Measurements from ENCODE around the gene CABLES2.

The CABLES2 gene

DNA sequence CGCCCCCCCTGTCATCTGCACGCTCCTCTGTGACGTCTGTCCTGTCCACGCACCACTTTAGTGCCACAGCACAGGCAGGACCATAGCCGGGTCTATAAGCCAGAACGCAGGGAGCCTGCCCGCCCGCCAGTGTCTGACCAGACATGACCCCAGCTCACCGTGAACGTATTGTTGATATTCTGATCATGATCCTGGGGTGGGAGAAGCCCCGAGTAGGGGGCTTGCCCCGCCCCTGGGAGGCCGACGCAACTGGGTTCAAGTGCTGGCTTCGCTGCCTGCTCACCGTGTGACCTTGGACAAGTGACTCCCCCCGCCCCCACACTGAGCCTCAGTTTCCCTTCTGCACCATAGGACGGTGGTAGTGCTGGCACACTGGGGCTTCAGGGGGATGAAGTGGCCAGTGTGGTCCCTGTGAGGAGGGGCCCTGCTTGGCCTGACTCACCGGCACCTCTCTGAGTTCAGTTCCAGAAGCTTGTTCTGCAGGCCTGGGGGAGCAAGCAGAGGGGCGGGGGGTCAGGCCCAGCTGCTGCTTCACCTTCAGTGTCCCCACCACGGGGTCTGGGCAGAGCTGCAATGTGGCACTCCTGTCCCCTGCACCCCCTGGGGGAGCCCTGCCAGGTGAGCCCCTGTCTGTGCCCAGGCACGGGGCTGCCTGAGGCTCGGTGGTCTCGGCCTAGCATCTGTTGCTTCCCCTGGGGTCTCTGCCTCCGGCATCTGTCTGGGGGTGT is 11.1 kb upstream of the CABLES2 start:
- DNase-seq (ENCODE audit: low read depth), result no peak

DNA sequence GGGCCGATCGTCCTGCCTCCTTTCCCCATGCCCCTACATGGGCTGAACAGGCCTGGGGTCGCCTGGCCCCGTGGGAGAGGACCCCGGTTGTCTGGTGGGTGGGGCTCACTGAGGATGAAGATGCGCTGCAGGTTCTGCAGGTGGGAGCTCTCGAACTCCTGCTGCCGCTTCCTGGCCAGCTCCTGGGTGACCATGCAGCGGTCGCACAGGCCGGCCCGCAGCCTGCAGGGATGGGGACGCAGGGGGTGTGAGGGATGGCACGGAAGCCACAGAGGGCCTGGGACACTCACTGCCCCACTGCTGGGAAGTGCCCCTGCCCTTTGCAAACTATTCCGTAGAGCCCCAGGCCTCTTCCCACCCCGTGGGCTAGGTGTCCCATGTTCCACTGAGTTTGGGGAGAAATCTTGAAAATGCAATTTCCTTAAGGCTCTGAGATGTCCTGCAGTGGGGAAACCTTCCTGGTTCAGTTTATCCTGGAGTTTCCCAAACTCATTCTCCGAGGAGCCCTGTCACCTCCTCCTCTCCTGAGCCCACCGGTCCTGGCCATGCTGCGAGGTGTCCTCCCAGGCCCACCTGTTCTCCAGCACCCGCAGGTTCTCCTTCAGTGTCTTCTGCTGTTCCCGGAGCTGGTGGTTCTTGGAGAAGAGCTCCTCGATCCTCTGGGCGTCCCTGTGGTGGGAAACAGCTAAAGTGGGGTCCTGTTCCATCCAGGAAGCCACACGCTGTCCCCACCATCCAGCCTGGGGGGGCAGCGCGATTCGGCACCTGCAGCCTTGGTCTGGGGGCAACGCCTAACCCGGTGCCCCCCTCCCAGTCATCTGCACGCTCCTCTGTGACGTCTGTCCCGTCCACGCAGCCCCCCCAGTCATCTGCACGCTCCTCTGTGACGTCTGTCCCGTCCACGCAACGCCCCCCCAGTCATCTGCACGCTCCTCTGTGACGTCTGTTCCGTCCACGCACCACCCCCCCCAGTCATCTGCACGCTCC is 9.9 kb upstream of the CABLES2 start:
- DNase-seq (ENCODE audit: low read depth), result no peak

DNA sequence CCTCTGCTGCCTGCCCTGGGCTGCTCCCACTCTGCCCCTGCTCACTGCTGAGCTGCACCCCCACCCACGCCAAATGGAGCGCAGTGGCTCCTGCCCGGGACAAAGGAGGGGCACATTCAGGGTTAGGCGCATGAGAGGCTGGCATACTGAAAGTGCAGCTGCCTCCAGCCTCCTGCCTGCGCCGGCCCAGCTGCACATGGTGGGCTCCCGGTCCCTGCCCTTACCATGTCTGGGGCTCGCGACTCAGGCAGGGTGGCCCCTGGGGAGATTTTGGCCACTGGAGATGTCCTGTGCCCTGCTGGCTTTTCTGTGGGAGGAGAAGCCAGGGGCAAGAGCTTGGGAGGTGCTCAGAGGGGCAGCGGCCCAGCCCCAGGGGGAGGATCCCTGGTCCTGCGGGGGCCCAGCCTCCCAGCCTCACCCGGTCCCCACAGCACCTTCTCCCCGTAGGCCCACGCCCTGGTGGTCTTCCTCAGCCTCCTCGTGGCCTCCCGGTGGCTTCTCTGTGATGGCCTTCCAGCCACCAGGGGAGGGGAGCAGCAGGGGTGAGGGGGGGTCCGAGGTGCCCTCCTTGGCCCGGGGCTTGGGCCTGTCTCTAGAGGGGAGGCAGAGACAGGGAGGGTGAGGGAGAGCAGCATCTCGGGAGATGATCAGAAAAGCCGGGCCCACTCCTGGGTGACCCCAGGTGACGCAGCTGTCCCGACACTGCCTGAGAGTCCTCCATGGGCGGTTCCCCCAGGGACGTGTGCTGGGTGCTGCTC is 8.4 kb upstream of the CABLES2 start:
- DNase-seq (ENCODE audit: low read depth), result no peak

DNA sequence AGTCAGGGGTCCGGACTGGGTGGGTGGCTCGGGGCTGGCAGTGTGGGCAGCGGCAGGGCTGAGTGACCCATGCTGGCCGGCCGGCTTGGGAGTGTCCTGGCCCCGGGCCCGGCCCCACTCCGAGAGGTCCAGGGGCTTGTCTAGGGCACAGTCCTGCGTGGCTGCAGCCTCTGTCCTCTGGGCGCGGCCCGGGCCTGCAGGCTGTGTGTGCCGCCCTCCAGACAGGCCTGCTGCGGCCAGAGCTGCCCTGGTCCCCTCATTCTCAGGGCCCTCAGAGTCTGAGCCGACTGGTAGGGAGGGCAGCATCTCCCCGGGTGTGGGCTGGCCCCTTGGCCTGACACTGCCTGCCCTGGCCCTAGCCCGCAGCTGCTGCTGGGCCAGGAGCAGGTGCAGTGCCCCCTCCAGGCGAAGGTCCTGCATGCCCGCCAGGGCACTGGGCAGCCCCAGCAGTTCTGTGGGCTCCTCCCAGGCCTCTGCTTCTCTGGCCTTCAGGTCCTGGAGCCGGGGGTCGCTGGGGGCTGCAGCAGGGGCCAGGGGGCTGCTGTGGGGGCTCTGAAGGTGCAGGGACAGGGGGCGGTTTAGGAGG is 6.9 kb upstream of the CABLES2 start:
- no peak for DNase-seq (ENCODE audit: low read depth)

DNA sequence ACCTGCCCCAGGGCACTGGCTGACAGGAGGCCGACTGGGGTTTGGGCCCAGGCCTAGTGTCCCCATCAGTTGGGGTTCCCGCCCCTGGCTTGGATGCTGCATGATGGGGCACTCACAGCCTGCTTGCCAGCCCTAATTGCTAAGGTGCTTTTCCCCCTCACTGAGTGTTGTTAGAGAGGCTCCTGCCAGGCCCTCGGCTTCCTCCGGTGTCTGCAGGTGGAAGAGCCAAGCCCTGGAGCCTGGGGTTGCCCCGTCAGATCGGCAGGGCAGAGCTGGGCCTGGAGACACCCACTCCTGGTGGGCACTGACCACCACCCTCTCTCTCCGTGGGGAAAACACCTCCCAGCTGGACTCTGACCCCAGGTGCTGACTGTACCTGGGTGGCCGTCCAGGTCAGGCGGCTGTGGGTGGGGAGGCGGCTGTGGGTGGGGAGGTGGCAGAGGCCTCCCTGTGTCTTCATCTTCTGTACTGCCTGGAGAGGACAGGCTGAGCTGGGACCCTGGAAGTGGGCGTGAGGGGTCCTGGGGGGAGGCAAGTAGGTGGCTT is 6.0 kb upstream of the CABLES2 start:
- no peak for DNase-seq (ENCODE audit: low read depth)

DNA sequence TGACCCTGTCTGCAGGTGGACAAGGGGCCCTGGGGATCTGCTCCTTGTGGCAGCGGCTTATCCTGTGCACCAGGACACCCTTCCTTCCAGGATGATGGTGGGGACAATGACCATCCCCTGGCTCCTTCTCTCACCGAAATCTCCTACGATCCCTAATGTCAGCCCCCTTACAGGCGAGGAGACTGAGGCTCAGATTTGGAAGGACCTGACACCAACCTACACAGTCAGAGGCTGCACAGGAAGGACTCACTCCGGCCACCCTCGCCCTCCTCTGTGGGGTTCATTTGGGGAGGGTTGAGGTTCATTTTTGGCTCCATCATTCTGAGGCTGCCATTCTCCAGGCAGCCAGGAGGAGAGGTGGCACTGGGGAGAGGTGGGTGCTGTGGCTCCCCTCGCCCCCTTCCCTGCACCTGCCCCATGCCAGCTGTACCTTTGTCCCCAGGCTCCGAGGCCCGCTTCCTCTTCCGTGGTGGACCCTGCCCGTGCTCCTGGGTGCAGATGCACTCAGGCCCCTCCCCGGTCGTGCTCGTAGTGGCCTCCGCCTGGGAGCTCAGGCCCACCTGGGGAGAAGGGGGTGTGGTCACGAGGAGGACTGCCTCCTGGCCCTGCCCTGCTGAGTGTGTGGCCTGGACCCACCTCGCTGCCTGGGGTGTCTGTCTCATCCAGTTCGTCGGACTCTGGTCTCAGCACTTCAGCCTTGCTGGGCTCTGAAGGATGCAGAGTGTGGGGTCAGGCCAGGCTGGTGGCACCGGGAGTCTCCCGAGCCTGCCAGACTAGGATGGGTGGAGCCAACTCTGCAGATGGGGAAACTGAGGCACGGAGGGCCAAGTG is 5.3 kb upstream of the CABLES2 start:
- no peak for DNase-seq (ENCODE audit: low read depth)

DNA sequence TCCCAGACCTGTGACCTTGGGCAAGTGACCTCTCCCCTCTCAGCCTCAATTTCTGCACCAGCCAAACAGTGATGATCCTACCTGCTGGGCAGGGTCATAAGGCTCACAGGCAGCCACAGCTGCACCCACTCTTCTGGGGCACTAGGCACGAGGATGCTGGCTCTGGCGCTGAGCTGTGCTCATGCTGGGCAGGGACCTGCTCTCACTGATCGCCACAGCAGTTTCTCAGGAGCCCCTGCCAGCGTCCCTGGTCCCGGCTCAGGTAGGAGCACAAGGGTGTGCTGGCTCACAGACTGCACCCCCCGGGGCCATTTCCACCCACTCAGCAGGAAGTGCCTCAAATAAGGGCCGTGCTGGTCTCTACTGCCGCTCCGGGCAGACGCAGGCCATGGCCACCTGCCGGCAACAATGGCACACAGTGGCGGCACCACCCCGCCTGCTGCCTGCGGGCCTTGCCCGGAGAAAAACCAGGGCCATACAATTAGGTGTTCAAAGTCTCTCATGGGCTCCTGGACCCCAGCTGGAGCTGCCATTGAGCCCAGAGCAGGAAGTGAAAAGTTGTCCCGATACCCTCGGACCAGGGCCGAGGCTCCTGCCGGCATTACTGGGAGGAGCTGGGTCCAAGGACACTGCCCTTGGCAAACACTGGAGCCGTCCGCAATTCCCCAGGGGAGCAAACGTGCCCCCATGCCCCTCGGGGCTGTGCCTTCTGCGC is 4.6 kb upstream of the CABLES2 start:
- DNase-seq (ENCODE audit: low read depth), result no peak

DNA sequence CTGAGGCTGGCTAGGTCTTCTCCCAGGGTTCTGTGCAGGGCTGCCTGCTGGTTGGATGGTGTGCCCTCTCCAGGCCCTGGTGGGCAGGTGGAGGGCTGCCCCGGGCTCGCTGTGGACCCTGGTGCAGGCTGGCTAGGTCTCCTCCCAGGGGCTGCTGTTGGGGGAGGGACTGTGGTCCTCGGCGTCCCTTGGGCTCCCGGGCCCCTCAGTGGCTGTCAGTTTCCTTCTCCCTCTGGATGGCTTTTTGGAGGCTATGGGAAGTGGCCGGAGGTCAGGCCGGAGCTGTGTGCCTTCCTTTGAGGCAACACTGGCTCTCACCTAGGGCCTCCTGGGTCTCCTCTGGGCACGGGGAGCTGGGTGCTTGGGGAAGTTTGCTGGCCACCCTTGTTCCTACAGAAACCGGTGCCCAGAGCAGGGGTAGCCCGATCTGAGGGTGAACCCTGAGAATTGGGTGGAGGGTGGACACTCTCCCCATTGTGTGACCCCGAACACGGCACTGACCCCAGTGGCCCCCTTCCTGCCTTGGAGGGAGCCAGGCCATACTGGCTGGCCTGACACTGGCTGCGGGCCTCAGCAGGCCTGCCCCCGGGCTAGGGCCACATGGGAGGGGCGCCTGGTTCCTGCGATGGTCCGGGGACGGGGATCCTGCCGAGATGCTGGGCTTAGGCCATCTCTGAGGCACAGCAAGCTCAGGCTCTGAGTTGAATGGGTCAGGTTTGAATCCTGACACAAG is 3.8 kb upstream of the CABLES2 start:
- DNase-seq (ENCODE audit: low read depth), result no peak

DNA sequence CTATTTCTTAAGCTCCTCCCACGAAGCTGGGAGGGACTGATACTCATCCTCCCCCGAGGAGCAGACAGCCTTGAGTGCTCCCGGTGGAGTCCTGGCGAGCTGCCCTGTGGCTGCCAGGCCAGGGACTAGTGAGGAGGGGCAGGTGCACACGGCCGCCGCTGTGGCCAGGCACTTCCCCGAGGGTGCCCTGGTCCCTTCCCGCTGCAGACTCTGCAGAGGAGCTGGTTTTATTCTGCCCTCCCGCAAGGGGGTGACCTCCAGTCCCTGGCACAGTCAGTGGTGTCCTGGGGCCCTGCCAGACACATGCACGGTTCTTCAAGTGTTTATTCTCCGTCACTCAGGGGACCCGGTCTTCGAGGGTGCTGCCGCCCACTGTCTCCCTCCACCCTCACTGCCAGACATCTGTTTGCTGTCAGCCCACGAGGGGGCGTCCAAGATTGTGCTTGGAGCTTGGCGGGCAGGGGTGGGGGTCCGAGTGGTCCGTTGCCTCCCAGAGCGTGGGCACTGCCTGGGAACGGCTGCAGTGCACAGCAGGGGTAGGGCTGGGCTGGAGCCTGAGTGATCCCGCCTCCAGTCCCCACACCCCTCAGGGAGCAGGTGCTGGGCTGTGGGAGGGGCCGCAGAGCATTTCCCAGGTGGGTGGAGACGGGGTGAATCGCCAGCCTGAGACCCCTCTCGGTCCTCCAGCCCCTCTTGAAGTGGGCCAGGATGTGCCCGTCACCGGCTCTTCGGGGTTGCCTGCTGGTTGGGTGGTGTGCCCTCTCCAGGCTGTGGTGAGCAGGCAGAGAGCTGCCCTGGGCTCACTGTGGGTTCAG is 3.1 kb upstream of the CABLES2 start:
- no peak for DNase-seq (ENCODE audit: low read depth)

DNA sequence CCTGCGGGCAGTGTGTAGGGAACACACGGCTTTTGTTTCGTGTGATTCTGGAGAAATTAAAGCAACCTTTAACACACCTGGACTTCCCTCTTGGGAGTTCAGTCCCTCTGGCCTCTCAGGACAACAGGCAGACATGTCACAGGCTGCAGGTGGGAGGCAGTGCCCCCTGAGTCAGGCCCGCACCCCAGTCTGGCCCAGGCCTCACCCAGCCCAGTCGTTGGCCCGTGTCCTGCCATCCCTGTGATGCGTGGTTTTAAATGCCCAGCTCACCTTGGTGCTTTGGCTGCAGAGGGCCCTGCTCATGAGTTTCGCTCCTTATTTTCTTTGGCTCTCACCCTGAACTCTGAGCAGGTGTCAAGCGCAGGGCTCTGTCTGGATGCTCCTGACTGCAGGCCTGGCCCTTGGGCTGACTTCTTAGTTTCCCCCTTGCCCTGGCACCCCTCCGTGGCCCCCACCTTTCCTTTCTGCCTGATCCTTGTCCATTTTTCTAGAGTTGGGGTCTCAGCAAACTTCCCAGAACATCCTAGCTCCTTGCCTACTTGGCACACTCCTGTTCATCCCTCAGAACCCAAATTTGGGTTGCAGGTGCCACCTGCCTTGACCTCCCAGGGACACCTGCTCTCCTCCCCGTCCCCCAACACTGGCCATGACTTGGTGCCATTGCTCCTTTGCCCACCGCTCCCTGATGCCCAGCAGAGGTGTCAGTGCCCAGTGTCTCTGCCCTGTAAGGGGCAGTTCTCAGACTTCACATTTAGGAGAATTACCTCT is 2.2 kb upstream of the CABLES2 start:
- DNase-seq (ENCODE audit: low read depth), result no peak

DNA sequence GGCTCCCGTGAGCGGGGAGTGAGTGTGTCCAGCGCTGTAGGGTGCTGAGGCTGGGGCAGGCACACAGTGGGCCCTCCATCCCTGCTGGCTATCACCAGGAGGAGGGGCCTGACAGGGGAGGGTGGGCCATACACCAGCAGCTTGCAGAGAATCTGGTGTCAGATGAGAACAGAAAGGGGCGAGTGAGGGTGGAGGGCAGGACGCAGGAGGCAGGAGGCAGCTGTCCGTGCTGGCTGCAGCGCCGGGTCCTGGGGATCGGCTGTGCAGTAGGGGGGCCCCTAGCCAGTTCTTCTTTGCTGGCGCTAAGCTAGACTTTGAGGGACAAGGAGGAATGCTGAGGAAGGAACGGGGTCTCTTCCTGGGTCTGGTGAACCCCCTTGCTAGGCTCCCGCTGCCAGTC is 1.6 kb upstream of the CABLES2 start:
- no peak for DNase-seq (ENCODE audit: low read depth)

DNA sequence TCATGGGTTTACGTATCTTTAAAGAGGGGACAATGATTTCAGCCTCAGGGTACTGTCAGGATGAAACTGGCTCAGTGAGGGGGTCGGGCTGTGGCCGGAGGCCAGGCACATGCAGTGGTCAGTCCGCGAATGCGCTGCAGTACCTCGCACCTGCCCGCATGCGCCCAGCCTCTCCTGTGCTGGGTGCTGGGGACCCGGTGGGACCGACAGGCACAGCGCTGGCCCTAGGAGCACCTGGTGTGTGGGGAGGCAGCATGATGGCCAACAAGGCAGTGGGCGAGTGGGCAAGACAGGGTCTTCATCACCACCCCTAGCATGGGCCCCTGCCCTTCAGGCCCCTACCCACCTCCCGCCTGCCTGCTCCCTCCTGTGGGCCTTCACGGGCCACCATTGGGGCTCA is 970 bp upstream of the CABLES2 start:
- no peak for DNase-seq (ENCODE audit: low read depth)

DNA sequence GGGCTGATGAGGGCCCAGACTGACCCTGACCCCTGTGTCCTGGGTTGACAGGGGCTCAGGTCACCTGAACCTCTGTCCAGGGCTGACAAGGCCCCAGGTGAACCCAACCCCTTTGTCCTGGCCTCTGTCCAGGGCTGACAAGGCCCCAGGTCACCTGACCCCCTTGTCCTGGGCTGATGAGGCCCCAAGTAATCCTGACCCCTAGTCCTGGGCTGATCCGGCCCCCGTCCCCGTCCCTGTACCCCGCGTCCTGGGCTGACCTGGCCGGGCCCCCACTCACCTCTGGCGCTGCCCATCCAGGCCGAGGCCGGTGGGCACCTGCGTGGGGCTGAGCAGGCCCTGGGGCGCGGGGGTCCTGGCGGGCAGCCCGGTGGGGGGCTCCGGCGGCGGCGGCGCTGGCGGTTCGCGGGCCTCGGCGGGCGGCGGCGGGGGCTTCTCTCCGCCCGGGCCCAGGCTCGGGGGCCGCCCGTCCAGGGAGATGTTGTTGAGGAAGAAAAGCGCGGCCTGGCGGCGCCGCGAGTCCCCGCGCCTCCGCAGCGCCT is 379 bp downstream of the CABLES2 start:
- DNase-seq (ENCODE audit: low read depth), result no peak

DNA sequence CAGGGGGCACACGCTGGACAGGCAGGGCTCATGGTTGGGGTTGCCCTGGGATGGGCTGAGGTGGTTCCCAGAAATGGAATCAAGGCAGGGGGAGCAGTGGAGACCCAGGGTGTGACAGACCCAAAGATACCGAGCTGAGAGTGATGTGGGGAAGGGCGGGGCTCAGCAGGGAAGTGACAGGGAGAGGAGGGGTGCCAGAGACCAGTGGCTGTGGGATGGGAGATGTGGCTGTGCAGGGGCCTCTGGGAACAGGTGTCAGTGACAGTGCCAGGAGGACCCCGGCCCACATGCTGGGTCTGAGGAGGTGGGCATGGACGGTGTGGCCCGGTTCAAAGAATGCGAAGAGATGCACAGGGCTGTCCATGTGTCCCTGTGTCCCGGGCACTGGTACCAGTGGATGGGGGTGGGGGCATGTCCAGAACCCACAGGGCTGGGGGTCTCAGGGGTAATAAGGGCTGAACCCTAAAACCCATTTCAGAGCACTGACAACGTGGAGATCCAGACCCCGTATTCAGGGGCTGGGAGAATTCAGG is 1.0 kb downstream of the CABLES2 start:
- DNase-seq (ENCODE audit: low read depth), result no peak

DNA sequence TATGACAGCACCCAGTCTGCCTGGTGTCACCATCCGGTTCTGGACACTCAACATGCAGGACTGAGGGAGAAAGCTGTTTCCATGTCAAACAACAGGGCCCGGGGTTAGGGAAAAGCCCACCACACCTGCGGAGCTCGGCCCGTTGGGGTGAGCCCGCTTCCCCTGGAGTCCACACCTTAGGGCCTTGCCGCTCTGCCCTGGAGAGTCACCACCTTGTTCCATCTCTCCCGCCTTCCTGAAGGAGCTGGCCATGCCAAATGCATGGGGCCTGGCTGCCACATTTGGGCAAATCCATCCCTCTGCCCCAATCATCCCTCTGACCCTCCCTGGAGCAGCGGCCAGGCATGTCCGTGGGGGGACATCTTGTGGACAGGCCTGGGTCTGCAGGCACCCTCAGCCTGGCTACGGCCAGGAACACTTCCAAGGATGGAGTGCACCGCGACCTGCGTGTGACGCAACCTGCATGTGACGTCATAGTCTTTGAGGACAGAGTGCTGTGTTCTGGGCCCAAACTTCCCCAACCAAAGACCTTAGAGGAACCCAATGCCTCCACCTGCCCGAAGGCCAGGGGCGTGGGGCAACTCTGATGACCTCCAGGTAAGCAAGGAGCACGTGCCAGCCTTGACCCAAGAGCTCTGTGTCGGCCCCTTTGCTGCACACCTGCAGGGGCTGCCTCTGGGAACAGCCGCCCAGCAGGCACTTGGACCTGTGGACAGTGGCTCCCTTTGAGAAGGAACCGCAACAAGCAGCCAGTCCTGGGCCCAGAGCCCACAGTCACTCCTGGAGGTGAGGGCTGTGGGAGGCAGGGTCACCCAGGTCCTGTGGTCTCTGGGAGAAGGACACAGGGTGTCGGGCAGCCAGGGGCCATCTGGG is 1.7 kb downstream of the CABLES2 start:
- DNase-seq (ENCODE audit: low read depth), result no peak

DNA sequence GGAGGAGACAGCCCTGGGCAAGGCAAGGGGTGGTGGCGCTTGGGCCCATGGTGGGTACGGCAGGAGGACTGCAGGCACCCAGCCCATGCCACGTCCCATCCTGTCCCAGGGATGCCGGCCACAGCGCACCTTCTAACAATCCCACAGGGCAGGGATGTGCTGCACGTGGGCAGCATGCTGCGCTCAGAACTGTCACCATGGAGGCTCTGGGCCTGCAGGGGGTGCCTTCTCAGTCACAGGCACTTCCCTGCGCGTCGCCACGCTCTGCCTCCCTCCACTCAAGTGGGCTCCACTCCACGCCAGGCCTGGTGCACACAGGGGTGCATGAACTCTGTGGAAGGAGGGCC is 2.4 kb downstream of the CABLES2 start:
- no peak for DNase-seq (ENCODE audit: low read depth)

All from T-helper 22 cell (primary cell).